Kidney epithelial cell (primary cell): ENCODE results near the gene RPS6KL1. TPM values are rescaled to one million over a fixed set of nuclear protein-coding genes. Genes with fewer than 3 reads are reported as not detected.
A peak's percentile ranks its signal among the peaks of the same experiment; 100 is the strongest.

ENCODE experiments used
- DNase-seq: peaks from one replicate; pipeline ENCODE4 v3.0.0-alpha.2; 2010; ENCODE audit warnings: low read depth
- H3K27me3 ChIP-seq: 2 replicates; pipeline ENCODE4 v1.6.0; 2011; ENCODE audit warnings: low read length; ENCODE audit not compliant: control insufficient read depth, insufficient read depth
- H3K36me3 ChIP-seq: 2 replicates; pipeline ENCODE4 v1.5.1; 2011; ENCODE audit warnings: low read length; ENCODE audit not compliant: control insufficient read depth, insufficient read depth
- H3K4me3 ChIP-seq: 2 replicates; pipeline ENCODE4 v1.5.1; 2011; ENCODE audit warnings: low read depth, mild to moderate bottlenecking, control low read depth, low read length
- CTCF ChIP-seq: IDR thresholded peaks from 2 replicates; pipeline ENCODE4 v1.5.1; 2011; ENCODE audit warnings: mild to moderate bottlenecking, moderate library complexity, low read length, control low read depth, inconsistent platforms; ENCODE audit not compliant: insufficient read depth, poor library complexity, severe bottlenecking
- total RNA-seq: library from RNA; depleted of rRNA; stranded (reverse); fragments of >200 nt; gene quantifications from 2 replicates; pipeline ENCODE4 v1.2.3, GENCODE V29; 2015

Gene RPS6KL1
- total RNA-seq, 1 donor from 2014 or later = 20.0 TPM

- no peak for DNase-seq
- Histone ChIP-seq H3K27me3 (no peaks in the 10 kb centered on the region), H3K36me3 (no peaks in the 10 kb centered on the region), H3K4me3 (no peak overlapping the region)
- no peak for TF ChIP-seq CTCF
Measured at GRCh38 chr14:74910556-74910955, 12.5 kb downstream of the RPS6KL1 start.

GRCh38 chr14:74909911-74910310 is 13.1 kb downstream of the RPS6KL1 start:
- no peak for DNase-seq
- no peak overlapping the region for H3K4me3 ChIP-seq
- TF ChIP-seq CTCF = no peak
- H3K36me3 ChIP-seq = no peaks in the 10 kb centered on the region
- no peaks in the 10 kb centered on the region for H3K27me3 ChIP-seq

- Histone ChIP-seq H3K4me3 (no peak overlapping the region), H3K36me3 (peaks cover 1% of the 10 kb centered on the region), H3K27me3 (no peaks in the 10 kb centered on the region)
- no peak for DNase-seq
- TF ChIP-seq CTCF = no peak
Measured at GRCh38 chr14:74909501-74909900, 13.6 kb downstream of the RPS6KL1 start.

GRCh38 chr14:74908861-74909341 is 14.2 kb downstream of the RPS6KL1 start:
- Histone ChIP-seq H3K36me3 (peaks cover 1% of the 10 kb centered on the region), H3K27me3 (no peaks in the 10 kb centered on the region), H3K4me3 (no peak overlapping the region)
- no peak for TF ChIP-seq CTCF
- DNase-seq = no peak

GRCh38 chr14:74907744-74908143 is 15.3 kb downstream of the RPS6KL1 start:
- TF ChIP-seq CTCF = no peak
- Histone ChIP-seq H3K4me3 (no peak overlapping the region), H3K36me3 (peaks cover 1% of the 10 kb centered on the region), H3K27me3 (no peaks in the 10 kb centered on the region)
- DNase-seq = no peak

GRCh38 chr14:74906925-74907521 is 16.0 kb downstream of the RPS6KL1 start:
- H3K27me3 ChIP-seq = no peaks in the 10 kb centered on the region
- no peak for DNase-seq
- TF ChIP-seq CTCF = peak; percentile 20
- H3K4me3 ChIP-seq = no peak overlapping the region
- peaks cover 1% of the 10 kb centered on the region for H3K36me3 ChIP-seq
